GM23248 (cell line): ENCODE measurements around the gene UNC119.

Source experiments
- EZH2 ChIP-seq: fragments of 200-600 bp; sonication (generic); IDR thresholded peaks from 2 replicates; pipeline ENCODE4 v1.6.1; 2018; ENCODE audit warnings: antibody characterized with exemption, mild to moderate bottlenecking; ENCODE audit not compliant: insufficient read depth, poor library complexity, severe bottlenecking
- EZH2phosphoT487 ChIP-seq: fragments of 200-600 bp; sonication (generic); IDR thresholded peaks from 2 replicates; pipeline ENCODE4 v1.6.1; 2018; ENCODE audit warnings: antibody characterized with exemption, moderate library complexity, mild to moderate bottlenecking, low read depth; ENCODE audit not compliant: insufficient read depth

- TF ChIP-seq EZH2 (no peak), EZH2phosphoT487 (no peak)
Observed at GRCh38 chr17:28599311-28600184, 47.1 kb upstream of the UNC119 start.
